Inflammatory macrophage (primary cell): ENCODE measurements around the gene CCNB2.
"Not testable (repeated sequence)": the region's sequence is repeated elsewhere in the genome, so short reads cannot be mapped to it uniquely, and the experiment has no call there.

Source experiments
- DNase-seq, 2 donors: peaks; one replicate each; pipeline ENCODE4 v3.0.0-alpha.2; 2020 to 2022
- total RNA-seq, 18 experiments: gene quantifications; one replicate each; lab custom pipeline; 2026; ENCODE audit warnings: mixed read lengths in 6 of 18, inconsistent platforms in 2 of 18; lab: John Stamatoyannopoulos, UW

The CCNB2 gene
- total RNA-seq: 5.5 to 44.6 (median 19.9) reads per million in 18 experiments

DNA sequence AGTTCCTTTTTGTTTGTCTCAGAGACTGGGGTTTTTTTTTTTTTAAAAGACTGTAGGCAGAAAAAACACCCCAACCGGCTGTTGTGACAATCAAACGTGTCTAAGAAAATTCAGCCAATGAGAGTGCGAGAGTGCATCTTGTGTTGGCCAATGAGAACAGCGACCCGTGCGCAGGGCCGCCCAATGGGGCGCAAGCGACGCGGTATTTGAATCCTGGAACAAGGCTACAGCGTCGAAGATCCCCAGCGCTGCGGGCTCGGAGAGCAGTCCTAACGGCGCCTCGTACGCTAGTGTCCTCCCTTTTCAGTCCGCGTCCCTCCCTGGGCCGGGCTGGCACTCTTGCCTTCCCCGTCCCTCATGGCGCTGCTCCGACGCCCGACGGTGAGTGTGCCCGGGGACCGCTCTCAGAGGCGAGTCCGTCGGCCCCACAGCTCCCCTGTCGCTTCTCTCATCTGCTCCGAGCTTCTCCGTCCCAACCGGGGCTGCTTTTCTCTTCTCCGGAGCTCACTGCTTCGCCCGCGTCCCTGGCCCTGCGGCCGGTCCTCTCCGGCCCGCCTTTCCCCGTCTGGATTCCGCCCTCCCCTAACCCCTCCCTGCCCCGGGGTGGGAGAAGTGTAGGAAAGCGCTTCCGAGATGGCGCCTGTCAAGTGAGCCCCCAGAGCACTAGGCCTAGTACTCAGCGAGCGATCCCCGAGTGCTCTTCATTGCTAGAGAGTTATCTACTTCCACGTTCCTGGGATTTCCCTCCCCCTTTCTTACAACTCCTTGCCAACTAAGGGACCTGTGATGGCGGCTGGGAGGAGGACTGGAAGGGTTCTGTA is at the start of gene CCNB2:
Gene CCNB2 (plus strand): TSS at position 235 of the 821 bp plus-strand sequence. CDS start 123 bp downstream, at position 358.
- peak; percentile 97 to 98 for DNase-seq

DNA sequence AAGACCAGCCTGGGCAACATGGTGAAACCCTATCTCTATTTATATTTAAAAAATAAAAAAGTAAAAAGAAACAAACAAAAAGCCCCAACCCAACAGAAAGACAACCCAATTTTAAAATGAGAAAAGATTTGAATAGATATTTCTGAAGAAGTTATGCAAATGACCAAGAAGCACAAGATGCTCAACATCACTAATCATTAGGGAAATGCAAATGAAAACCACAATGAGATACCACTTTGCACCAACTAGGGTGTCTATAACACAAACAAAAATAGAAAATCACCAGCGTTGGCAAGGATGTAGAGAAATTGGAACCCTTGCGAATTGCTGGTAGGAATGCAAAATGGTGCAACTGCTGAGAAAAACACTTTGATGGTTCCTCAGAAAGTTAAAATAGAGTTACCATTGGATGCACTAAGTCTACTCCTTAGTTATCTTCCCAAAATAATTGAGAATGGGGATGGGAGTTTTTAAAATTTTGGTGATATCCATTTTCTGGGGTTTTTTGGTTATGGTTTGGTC is 45.8 kb upstream of the CCNB2 start:
- DNase-seq: no peak

- DNase-seq: no peak
These were observed 44.6 kb upstream of the CCNB2 start for GRCh38 chr15:59060348-59060747.

DNA sequence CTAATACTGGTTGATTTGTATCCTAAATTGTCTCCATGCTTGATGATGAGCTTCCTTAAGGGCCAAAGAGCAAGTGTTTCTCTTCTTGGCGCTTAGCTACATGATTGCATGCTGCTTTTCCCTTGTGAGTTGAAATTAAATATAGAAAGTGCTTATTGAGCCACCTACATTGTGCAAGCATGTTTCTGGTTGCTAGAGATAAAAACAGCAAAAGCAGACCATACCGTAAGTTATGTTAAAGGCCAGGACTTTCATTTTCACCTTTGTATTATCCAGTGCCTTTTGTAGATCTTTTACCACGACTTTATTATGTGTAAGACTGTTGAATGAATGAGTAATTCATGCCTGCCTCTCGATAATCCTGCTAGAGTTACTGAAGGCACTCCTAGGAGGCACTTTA is 41.9 kb upstream of the CCNB2 start:
- peak; percentile 42 for DNase-seq

DNA sequence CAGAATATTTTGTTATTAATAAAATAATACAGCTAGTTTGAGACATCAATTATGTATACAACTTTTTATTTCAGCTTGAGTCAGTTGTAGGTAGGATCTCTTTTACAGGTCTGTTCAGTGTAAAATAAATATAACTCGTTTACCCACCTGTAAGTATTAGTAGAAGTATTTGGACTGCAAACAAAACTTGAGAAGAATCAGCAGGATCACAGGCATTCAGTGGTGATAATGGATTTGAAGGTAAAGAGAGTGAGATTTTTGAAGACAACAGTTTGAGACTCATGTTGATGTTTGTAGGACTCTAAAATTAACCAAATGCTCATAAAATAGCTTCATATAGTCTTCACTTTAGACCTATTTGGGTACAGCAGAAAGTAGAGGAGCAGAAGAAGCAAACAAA is 35.5 kb upstream of the CCNB2 start:
- DNase-seq: no peak

- no peak for DNase-seq
These were observed 30.3 kb upstream of the CCNB2 start for GRCh38 chr15:59074607-59075006.

DNA sequence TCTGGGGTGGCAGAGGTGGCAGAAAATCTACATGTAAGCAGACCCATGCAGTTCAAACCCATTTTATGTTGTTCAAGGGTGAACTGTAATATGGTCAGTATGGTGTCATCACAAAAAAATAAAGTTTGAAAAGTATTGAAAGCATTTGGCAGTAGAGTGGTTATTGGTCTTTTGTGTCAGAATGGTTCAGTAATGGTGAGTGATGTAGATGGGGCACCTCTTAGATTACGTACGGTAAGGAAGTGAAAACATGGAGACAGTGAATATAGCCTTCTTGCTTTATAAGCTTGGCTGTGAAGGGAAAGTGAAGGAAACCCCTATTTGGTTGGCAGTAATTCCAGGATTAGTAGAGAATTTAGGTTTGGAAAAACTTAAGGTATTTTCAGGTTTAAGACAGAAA is 17.2 kb upstream of the CCNB2 start:
- DNase-seq: no peak

GRCh38 chr15:59094077-59094476 is 10.9 kb upstream of the CCNB2 start:
- no peak for DNase-seq

DNA sequence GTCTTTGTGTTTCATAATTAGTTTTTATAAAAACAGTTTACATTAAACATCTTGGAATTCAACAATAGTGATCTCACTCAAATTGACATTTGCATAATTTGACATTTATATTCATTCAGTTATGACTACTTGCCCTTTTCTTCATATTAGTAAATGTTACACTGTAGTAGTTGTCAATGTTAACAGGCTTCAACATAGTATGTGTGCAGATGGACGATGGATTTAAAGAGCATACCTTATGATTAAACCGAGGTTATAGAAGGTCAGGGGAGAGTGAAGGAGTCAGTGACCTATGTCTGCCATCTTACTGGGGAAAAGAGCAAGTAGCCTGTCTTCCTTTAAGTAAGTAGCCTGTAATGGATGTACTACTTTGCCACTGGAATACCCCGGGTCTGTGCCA is 8.5 kb upstream of the CCNB2 start:
- DNase-seq: no peak

GRCh38 chr15:59099162-59099685 is 5.7 kb upstream of the CCNB2 start:
- DNase-seq: no peak

GRCh38 chr15:59104602-59104911 is 389 bp upstream of the CCNB2 start:
- no peak for DNase-seq

- DNase-seq: no peak
These were observed 908 bp downstream of the CCNB2 start for GRCh38 chr15:59105854-59106253.

- no peak for DNase-seq
These were observed 6.3 kb downstream of the CCNB2 start for GRCh38 chr15:59111251-59111650.

GRCh38 chr15:59115047-59115446 is 10.1 kb downstream of the CCNB2 start:
- DNase-seq: no peak

DNA sequence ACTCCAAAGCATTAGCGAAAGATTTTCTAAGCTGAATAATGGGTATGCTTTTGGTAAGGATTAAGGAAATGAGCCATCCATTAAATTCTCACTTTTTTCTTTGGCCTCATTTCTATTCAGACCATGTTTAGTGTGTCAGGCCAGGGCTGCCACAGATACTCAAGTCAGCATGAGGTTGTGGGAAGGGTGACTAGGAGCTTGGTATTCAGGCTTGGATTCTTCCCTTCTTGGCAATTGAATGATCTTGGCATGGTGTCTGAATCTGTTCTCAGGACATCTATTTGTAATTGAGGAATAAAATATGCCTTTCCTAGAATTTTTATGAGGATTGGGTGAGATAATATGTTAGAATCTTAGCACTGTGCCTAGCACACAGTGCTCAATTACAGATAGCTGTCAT is 11.2 kb downstream of the CCNB2 start:
- no peak for DNase-seq

- no peak for DNase-seq
These were observed 11.8 kb downstream of the CCNB2 start for GRCh38 chr15:59116771-59117170.

- DNase-seq: no peak
These were observed 14.7 kb downstream of the CCNB2 start for GRCh38 chr15:59119625-59120024.

DNA sequence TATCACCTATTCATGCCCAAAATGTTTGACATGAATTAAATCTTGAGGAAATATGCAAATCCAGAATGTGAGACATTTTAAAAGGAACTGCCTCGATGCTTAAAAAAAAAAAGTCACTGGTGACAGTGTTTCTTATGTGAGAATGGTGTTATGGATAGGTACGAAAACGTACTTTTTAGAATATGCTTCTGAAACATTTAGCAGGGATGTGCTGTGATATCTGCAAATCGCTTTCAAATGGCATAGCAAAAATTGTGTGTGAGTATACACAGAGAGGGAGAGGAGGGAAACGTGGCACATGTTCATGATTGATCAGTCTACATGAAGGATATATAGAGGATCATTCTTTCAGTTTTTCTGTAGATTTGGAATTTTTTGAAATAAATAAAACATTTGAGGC is 16.0 kb downstream of the CCNB2 start:
- DNase-seq: no peak

DNA sequence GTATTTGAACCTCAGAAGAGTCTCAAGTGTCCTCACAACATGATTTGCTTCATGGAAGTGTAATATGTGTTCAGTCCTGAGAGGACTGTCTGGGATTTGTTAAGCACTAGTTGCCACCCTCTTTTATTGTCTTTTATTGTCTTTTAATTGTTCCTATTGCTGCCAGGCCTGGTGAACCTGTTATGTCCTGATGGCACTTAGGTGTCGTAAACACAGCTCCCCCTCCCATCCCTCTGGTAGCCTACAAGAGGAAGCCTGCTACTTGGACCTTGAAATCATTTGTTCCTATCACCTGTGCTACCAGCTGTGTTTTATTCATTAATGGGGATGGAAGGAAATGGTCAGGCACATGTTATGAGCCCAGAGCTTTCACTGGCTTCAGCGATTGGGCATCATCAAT is 19.3 kb downstream of the CCNB2 start:
- DNase-seq: no peak

DNA sequence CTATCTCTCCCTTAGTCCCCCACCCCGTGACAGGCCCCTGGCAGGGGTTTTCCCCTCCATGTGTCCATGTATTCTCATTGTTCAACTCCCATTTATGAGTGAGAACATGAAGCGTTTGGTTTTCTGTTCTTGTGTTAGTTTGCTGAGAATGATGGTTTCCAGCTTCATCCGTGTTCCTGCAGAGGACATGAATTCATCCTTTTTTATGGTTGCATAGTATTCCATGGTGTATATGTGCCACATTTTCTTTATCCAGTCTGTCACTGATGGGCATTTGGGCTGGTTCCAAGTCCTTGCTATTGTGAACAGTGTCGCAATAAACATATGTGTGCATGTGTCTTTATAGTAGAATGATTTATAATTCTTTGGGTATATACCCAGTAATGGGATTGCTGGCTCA is 20.7 kb downstream of the CCNB2 start:
- not testable (repeated sequence) for DNase-seq

GRCh38 chr15:59127255-59127654 is 22.3 kb downstream of the CCNB2 start:
- not testable (repeated sequence) for DNase-seq

GRCh38 chr15:59131456-59131855 is 26.5 kb downstream of the CCNB2 start:
- DNase-seq: no peak

DNA sequence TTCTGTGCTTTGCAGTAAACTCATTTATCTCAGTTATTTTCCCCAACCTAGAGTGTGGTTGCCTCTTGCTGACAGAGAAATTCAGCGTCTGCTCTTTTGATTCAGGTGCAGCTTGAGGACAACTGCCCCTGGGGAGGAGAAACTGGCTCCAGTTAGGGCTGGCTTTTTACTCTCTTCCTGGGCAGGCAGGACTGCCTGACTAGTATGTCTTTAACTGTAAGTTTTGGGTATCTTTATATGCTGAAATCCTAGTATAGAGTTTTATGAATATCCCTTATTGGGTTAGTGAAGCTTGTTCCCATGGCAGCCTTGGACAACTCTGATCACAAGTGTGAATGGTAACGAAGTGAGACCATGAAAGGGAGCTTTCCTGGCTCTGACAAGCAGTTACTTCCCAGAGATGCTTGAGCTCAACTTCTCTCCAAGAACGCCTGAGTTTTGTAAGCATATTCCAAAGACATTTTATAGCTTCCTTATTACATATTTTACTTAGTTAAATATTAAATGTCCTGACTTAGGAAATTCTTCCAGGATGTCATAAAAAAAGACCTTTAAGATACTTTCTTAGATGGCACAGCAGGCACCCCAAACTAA is 27.1 kb downstream of the CCNB2 start:
- no peak for DNase-seq

DNA sequence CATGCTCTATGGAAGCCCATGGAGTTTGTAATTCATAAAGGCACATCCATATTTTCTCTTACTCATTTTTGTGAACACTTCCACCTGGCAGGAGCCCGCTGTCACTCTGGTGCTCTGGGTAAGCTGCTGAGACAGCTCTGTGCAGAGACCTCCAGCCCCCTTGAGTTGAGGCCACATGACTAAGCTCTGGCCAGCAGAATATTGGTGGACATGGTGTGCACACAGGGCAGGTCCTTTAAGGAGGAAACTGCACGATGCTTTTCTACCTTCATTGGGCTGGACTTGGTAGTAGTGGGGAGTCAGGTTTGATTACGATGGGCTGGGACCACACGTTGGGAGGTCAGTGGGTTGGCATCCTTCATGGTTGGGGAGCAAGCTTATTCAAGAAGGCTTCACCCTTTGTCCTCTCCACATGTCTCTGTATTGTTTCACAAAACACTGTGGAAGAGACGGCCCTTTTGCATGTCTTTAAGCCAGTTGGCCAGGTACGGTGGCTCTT is 29.0 kb downstream of the CCNB2 start:
- DNase-seq: no peak
